ENCODE measurements around the gene ZIC2.

- TF ChIP-seq CTCF (IDR thresholded peaks at IDR 0.05) = no peak
- no peak for TF ChIP-seq POLR2A (IDR thresholded peaks at IDR 0.05)
These were observed 7.2 kb upstream of the ZIC2 start for GRCh38 chr13:99974296-99974938.
